ENCODE results near the gene GALNT18.

GALNT18 gene

DNA sequence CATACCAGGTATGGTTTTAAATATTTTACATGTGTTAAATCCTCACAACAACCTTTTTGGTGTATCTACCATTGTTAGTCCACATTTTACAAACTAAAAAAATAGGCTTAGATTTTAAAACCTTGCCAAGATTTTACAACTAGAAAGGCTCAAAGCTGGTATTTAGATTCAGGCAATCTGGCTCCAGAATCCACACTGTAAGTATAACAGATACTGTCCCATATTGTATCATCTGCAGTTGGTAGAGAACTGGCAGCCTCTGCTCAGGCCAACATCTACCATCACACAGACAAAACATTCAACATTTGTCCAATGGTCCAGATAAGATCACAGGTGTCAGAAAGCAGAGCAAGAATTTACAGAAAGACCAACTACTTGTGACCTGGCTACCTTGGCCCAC is 299.7 kb downstream of the GALNT18 start:
- no peak for ATAC-seq
- TF ChIP-seq RARB (CRISPR knock-in tag; IDR thresholded peaks at IDR 0.05): no peak
- TF ChIP-seq OSR1 (CRISPR knock-in tag; IDR thresholded peaks at IDR 0.05): no peak
- TF ChIP-seq ZFP30 (CRISPR knock-in tag; IDR thresholded peaks at IDR 0.05): no peak
- no peak for TF ChIP-seq SNAI2 (CRISPR knock-in tag; IDR thresholded peaks at IDR 0.05)
- TF ChIP-seq, protein P1, sequence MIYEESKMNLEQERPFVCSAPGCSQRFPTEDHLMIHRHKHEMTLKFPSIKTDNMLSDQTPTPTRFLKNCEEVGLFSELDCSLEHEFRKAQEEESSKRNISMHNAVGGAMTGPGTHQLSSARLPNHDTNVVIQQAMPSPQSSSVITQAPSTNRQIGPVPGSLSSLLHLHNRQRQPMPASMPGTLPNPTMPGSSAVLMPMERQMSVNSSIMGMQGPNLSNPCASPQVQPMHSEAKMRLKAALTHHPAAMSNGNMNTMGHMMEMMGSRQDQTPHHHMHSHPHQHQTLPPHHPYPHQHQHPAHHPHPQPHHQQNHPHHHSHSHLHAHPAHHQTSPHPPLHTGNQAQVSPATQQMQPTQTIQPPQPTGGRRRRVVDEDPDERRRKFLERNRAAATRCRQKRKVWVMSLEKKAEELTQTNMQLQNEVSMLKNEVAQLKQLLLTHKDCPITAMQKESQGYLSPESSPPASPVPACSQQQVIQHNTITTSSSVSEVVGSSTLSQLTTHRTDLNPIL (CRISPR knock-in tag; IDR thresholded peaks at IDR 0.05; ENCODE audit: low read depth): no peak
- no peak for TF ChIP-seq ZNF70 (CRISPR knock-in tag; IDR thresholded peaks at IDR 0.05)
- no peak for TF ChIP-seq CSDC2 (CRISPR knock-in tag; IDR thresholded peaks at IDR 0.05)
- TF ChIP-seq, protein P2, sequence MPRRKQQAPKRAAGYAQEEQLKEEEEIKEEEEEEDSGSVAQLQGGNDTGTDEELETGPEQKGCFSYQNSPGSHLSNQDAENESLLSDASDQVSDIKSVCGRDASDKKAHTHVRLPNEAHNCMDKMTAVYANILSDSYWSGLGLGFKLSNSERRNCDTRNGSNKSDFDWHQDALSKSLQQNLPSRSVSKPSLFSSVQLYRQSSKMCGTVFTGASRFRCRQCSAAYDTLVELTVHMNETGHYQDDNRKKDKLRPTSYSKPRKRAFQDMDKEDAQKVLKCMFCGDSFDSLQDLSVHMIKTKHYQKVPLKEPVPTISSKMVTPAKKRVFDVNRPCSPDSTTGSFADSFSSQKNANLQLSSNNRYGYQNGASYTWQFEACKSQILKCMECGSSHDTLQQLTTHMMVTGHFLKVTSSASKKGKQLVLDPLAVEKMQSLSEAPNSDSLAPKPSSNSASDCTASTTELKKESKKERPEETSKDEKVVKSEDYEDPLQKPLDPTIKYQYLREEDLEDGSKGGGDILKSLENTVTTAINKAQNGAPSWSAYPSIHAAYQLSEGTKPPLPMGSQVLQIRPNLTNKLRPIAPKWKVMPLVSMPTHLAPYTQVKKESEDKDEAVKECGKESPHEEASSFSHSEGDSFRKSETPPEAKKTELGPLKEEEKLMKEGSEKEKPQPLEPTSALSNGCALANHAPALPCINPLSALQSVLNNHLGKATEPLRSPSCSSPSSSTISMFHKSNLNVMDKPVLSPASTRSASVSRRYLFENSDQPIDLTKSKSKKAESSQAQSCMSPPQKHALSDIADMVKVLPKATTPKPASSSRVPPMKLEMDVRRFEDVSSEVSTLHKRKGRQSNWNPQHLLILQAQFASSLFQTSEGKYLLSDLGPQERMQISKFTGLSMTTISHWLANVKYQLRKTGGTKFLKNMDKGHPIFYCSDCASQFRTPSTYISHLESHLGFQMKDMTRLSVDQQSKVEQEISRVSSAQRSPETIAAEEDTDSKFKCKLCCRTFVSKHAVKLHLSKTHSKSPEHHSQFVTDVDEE (CRISPR knock-in tag; IDR thresholded peaks at IDR 0.05): no peak
- TF ChIP-seq TCF4 (CRISPR knock-in tag; IDR thresholded peaks at IDR 0.05; ENCODE audit: borderline replicate concordance): no peak
- TF ChIP-seq PPARA (CRISPR knock-in tag; IDR thresholded peaks at IDR 0.05; ENCODE audit: borderline replicate concordance): no peak
- no peak for TF ChIP-seq BACH2 (CRISPR knock-in tag; IDR thresholded peaks at IDR 0.05; ENCODE audit: borderline replicate concordance)
- TF ChIP-seq, protein P3, sequence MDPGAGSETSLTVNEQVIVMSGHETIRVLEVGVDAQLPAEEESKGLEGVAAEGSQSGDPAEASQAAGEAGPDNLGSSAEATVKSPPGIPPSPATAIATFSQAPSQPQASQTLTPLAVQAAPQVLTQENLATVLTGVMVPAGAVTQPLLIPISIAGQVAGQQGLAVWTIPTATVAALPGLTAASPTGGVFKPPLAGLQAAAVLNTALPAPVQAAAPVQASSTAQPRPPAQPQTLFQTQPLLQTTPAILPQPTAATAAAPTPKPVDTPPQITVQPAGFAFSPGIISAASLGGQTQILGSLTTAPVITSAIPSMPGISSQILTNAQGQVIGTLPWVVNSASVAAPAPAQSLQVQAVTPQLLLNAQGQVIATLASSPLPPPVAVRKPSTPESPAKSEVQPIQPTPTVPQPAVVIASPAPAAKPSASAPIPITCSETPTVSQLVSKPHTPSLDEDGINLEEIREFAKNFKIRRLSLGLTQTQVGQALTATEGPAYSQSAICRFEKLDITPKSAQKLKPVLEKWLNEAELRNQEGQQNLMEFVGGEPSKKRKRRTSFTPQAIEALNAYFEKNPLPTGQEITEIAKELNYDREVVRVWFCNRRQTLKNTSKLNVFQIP (CRISPR knock-in tag; IDR thresholded peaks at IDR 0.05; ENCODE audit: borderline replicate concordance, low read depth): no peak
- no peak for TF ChIP-seq ZNF565 (CRISPR knock-in tag; conservative IDR thresholded peaks at IDR 0.05; ENCODE audit: low read depth)
- TF ChIP-seq, protein P4, sequence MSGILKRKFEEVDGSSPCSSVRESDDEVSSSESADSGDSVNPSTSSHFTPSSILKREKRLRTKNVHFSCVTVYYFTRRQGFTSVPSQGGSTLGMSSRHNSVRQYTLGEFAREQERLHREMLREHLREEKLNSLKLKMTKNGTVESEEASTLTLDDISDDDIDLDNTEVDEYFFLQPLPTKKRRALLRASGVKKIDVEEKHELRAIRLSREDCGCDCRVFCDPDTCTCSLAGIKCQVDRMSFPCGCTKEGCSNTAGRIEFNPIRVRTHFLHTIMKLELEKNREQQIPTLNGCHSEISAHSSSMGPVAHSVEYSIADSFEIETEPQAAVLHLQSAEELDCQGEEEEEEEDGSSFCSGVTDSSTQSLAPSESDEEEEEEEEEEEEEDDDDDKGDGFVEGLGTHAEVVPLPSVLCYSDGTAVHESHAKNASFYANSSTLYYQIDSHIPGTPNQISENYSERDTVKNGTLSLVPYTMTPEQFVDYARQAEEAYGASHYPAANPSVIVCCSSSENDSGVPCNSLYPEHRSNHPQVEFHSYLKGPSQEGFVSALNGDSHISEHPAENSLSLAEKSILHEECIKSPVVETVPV (CRISPR knock-in tag; IDR thresholded peaks at IDR 0.05): no peak
- TF ChIP-seq ESRRG (CRISPR knock-in tag; IDR thresholded peaks at IDR 0.05): no peak
- no peak for TF ChIP-seq ZFP3 (CRISPR knock-in tag; IDR thresholded peaks at IDR 0.05)
- TF ChIP-seq ISL1 (CRISPR knock-in tag; IDR thresholded peaks at IDR 0.05): no peak
- TF ChIP-seq ARNTL (CRISPR knock-in tag; IDR thresholded peaks at IDR 0.05; ENCODE audit: borderline replicate concordance, low read depth): no peak

DNA sequence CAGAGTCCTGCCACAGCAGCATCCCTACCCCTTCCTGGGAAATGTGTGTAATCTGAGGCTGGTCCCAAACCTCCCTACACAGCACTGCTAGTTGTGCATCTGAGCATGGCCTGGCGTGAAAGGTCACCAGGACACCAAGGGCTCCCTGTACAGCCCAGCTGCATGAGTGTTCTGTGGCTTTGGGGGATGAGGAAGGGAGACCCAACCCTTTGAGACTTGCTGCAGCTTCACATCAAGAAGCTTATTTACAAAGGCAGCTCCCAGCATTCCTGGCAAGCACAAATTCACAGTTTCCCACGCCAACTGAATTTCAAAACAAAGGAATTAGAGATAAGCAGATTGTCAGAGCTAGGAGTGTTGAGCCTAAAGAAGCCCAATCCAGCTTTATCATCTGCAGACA is 301.0 kb downstream of the GALNT18 start:
- ATAC-seq: no peak
- TF ChIP-seq ZNF70 (CRISPR knock-in tag; IDR thresholded peaks at IDR 0.05): no peak
- TF ChIP-seq ISL1 (CRISPR knock-in tag; IDR thresholded peaks at IDR 0.05): no peak
- TF ChIP-seq ZFP3 (CRISPR knock-in tag; IDR thresholded peaks at IDR 0.05): no peak
- no peak for TF ChIP-seq RARB (CRISPR knock-in tag; IDR thresholded peaks at IDR 0.05)
- TF ChIP-seq, protein P4 (CRISPR knock-in tag; IDR thresholded peaks at IDR 0.05): no peak
- TF ChIP-seq, protein P1 (CRISPR knock-in tag; IDR thresholded peaks at IDR 0.05; ENCODE audit: low read depth): no peak
- TF ChIP-seq ESRRG (CRISPR knock-in tag; IDR thresholded peaks at IDR 0.05): no peak
- TF ChIP-seq, protein P2 (CRISPR knock-in tag; IDR thresholded peaks at IDR 0.05): no peak
- TF ChIP-seq BACH2 (CRISPR knock-in tag; IDR thresholded peaks at IDR 0.05; ENCODE audit: borderline replicate concordance): no peak
- TF ChIP-seq, protein P3 (CRISPR knock-in tag; IDR thresholded peaks at IDR 0.05; ENCODE audit: borderline replicate concordance, low read depth): no peak
- no peak for TF ChIP-seq SNAI2 (CRISPR knock-in tag; IDR thresholded peaks at IDR 0.05)
- TF ChIP-seq TCF4 (CRISPR knock-in tag; IDR thresholded peaks at IDR 0.05; ENCODE audit: borderline replicate concordance): no peak

Measured in SK-N-SH treated with all-trans-retinoic acid at 6 μM for 48 hours (cell line).